Activated CD4-positive, alpha-beta T cell treated with anti-CD3 and anti-CD28 coated beads, Interleukin-2, amount 50 U/mL, for 24 hours (primary cell): ENCODE measurements around the gene LRIF1.
"Not testable (repeated sequence)": the region's sequence is repeated elsewhere in the genome, so short reads cannot be mapped to it uniquely, and the experiment has no call there.

Source experiments
- DNase-seq, 2 donors: peaks; one replicate each; pipeline ENCODE4 v3.0.0-alpha.2; 2020; ENCODE audit warnings: low read depth in 1 of 2, low spot score in 1 of 2

LRIF1 gene

GRCh38 chr1:110948038-110948810 lies 15.5 kb downstream of the LRIF1 start:
- DNase-seq = no peak

- DNase-seq = no peak
These were observed 18.1 kb downstream of the LRIF1 start for GRCh38 chr1:110945626-110946025.

DNA sequence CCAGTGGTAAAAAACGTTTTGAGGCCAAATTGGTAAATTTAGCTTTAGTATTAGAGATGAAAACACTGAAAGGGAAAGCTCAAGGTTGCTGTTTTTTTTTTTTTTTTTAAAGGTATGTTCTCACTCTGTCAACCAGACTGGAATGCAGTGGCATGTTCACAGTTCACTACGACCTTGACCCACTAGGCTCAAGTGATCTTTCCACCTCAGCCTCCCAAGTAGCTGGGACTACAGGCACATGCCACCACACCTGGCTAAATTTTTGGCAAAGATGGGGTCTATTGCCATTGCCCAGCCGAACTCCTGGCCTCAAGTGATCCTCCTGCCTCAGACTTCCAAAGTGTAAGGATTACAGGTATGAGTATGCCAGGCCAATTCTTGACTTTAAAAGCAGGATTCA lies 18.9 kb downstream of the LRIF1 start:
- no peak for DNase-seq

DNA sequence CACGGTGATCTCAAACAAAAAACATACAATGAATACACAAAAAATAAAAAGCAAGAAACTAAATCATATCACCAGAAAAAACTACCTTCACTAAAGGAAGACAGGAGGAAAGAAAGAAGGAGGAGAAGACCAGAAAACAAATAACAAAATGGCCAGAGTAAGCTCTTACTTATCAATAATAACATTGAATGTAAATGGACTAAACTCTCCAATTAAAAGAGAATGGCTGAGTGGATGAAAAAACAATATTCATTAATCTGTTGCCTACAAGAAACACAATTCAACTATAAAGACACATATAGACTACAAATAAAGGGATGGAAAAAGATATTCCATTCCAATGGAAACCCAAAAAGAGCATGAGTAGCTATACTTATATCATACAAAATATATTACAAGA lies 27.2 kb downstream of the LRIF1 start:
- no peak for DNase-seq

DNA sequence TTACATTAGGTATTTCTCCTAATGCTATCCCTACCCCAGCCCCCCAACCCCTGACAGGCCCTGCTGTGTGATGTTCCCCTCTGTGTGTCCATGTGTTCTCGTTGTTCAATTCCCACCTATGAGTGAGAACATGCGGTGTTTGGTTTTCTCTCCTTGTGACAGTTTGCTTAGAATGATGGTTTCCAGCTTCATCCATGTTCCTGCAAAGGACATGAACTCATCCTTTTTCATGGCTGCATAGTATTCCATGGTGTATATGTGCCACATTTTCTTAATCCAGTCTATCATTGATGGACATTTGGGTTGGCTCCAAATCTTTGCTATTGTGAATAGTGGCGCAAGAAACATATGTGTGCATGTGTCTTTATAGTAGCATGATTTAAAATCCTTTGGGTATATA lies 32.6 kb downstream of the LRIF1 start:
- not testable (repeated sequence) for DNase-seq

DNA sequence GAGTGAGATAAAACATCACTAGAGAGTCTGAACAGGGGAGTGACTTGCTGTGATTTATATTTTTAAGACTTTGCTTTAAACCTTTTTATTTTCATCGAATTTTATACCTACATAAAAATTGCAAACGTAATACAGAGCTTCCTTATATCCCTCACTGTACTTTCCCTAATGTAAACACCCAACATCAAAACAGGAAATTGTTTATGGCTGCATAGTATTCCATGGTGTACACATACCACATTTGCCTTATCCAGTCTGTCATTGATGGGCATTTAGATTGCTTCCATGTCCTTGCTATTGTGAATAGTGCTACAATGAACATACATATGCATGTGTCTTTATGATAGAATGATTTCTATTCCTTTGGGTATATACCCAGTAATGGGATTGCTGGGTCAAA lies 34.8 kb downstream of the LRIF1 start:
- DNase-seq = no peak

- DNase-seq = no peak
These were observed 35.5 kb downstream of the LRIF1 start for GRCh38 chr1:110928191-110928590.

- no peak for DNase-seq
These were observed 36.1 kb downstream of the LRIF1 start for GRCh38 chr1:110927484-110928075.

DNA sequence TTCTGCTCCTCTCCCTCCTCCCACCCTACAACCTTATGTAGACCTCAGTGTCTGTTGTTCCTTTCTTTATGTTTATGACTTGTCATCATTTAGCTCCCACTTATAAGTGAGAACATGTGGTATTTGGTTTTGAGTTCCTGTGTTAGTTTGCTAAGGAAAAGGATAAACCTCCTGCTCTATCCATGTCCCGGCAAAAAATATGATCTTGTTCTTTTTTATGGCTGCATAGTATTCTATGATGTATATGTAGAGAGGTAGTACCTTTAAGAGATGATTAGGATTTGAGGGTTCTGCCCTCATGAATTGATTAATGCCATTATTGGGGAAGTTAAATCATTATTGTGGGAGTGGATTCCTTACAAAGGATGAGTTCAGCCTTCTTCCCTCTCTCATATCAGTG lies 41.8 kb downstream of the LRIF1 start:
- DNase-seq = no peak

DNA sequence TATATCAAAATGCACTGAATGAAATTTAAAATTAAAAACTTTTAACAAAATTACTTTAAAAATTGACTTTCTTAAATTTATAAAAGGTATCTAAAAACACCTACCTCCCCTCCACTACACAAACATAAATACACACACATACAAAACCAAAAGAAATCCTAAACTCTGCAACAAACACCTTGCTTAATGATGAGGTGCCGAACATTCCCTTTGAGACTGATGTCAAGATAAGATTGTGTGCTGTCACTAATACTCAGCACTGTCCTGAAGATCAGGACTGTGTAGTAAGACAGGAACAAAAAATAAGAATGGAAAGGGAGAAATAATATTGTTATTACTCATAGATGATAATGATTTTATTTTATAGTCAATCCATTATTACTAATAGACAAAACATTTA lies 45.7 kb downstream of the LRIF1 start:
- no peak for DNase-seq

DNA sequence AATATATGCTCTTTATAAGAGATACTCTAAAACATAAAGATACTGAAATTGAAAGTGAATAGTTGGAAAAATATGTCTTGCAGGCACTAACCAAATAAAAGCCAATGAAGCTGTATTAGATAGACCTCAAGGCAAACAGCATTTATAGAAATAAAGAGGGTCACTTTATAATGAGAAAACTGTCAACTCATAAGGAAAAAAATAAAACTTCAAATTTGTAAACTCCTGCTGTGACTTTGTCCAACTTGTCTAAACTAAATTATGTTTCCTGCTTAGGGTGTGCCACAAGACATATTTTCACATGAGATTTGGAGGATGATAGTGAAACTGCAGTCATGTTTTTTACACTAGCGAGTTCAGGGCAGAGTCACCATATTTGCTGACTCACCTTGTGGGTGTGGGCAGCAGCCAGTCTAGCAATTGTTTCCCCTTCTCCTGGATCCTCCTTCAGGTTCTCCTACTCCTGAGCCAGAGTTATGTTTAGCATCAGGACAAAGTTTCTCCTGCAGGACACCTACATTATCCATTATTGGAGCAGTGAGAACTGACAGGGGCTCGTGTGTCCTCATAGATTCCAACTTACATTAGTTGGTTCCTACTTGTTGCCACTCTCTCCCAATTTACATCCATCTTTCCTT lies 46.9 kb downstream of the LRIF1 start:
- DNase-seq = peak in 1 of 2 donors; percentile 21

DNA sequence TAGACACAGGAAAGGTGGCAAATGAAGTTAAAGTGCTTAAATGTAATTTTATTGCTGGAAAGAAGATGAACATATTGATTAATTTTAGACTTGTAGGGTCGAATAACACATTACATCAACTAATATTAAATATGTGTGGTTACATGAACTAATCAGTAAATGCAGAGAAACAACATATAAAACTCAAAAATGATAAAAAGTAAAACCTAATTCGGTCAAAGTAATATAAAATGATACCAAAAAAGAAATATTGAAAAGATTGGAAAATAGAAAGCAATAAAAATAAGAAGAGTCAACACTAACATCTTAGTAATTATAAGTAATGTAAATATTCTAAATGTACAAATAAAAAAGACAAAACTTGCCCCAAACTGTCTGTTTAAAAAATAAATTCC lies 47.5 kb downstream of the LRIF1 start:
- no peak for DNase-seq

- no peak for DNase-seq
These were observed 47.9 kb downstream of the LRIF1 start for GRCh38 chr1:110915804-110916203.

DNA sequence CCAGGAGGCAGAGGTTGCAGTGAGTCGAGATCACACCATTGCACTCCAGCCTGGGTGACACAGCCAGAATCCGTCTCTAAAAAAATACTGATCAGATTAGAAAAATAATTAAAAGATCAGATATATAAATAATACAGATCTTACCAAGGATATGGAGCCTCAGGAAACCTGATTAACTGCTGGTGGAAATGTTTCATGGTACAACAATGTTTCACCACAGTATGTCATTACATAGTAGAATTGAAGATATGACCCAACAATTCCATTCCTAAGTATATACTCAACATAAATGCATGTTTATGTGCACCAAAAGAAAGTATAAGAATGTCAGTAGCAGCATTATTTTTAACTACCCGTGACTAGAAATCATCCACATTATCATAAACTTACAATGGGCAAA lies 49.0 kb downstream of the LRIF1 start:
- DNase-seq = no peak

- no peak for DNase-seq
These were observed 50.9 kb downstream of the LRIF1 start for GRCh38 chr1:110912784-110913183.

GRCh38 chr1:110903853-110904500 lies 59.7 kb downstream of the LRIF1 start:
- DNase-seq = no peak

GRCh38 chr1:110902820-110903463 lies 60.8 kb downstream of the LRIF1 start:
- no peak for DNase-seq

GRCh38 chr1:110899458-110899843 lies 64.3 kb downstream of the LRIF1 start:
- DNase-seq = no peak

- no peak for DNase-seq
These were observed 64.8 kb downstream of the LRIF1 start for GRCh38 chr1:110898734-110899457.

DNA sequence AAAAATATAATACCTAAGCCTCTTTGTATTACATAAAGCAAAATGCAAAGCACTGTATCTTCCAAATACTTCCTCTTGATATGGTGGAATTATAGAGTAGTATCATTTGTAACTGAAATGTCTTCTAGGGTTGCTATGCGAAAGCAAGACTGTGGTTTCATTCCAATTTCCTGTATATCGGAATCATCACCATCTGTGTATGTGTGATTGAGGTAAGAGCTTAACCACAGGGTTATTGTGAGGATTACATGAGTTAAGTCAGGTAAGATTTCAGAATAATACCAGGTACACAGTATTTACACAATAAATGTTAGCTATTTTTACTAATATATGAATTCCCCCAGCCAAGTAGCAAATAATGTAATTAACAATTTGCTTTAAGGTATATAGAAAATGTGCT lies 66.0 kb downstream of the LRIF1 start:
- no peak for DNase-seq
